ENCODE measurements around the gene SGSM2. TPM values are rescaled to one million over a fixed set of nuclear protein-coding genes. Genes with fewer than 3 reads are reported as not detected.

SGSM2 gene
- polyA plus RNA-seq, 1 donor (not counting 4 experiments of a cell fraction or from before 2014, with no cell fraction given): 16.4 TPM

- DNase-seq (ENCODE audit: low read depth, low spot score) (no peak), FAIRE-seq (no peak)
- Histone ChIP-seq H3K27ac (ENCODE audit: control insufficient read depth, insufficient read depth, low read length) (no peak overlapping the region), H3K4me1 (ENCODE audit: control insufficient read depth, extremely low read depth, insufficient read depth, low read length) (peaks cover 38% of the 10 kb centered on the region), H3K79me2 (ENCODE audit: control insufficient read depth, insufficient read depth, low read length) (peaks cover 33% of the 10 kb centered on the region), H2AFZ (ENCODE audit: control insufficient read depth, low read length) (no peak overlapping the region), H3K9ac (ENCODE audit: control insufficient read depth, extremely low read depth, insufficient read depth, low read length) (no peak overlapping the region), H3K27me3 (ENCODE audit: control insufficient read depth, extremely low read depth, insufficient read depth, low read length) (no peaks in the 10 kb centered on the region), H3K9me1 (ENCODE audit: control insufficient read depth, extremely low read depth, insufficient read depth, low read length) (no peaks in the 10 kb centered on the region), H3K4me2 (ENCODE audit: control insufficient read depth, extremely low read depth, insufficient read depth, low read depth, low read length) (no peak overlapping the region), H4K20me1 (ENCODE audit: control insufficient read depth, extremely low read depth, insufficient read depth, low read length) (no peaks in the 10 kb centered on the region), H3K4me3 (ENCODE audit: control insufficient read depth in 2 of 3, extremely low read depth in 1 of 3, insufficient read depth in 2 of 3, low read depth in 1 of 3, low read length in 3 of 3) (no peak overlapping the region), H3K36me3 (ENCODE audit: control insufficient read depth in 2 of 2, extremely low read depth in 1 of 2, insufficient read depth in 2 of 2, low read length in 2 of 2) (peaks cover 4 to 6% of the 10 kb centered on the region in 2 experiments), H3K9me3 (ENCODE audit: control insufficient read depth, low read depth, low read length) (no peaks in the 10 kb centered on the region)
- dilution Hi-C loops (cut with MboI; ENCODE audit: extremely low pct_ligation_motif_present, low sequenced_read_pairs): no loop called here
- TF ChIP-seq CTCF (optimal IDR thresholded peaks at IDR 0.05 in 1 of 3, IDR thresholded peaks at IDR 0.05 in 1 of 3, conservative IDR thresholded peaks at IDR 0.05 in 1 of 3; ENCODE audit: extremely low read depth in 1 of 3, insufficient read depth in 2 of 3, low read length in 3 of 3) (no peak), EZH2 (IDR thresholded peaks at IDR 0.05; ENCODE audit: low read length) (no peak)
Observed at GRCh38 chr17:2394775-2395201, 57.5 kb downstream of the SGSM2 start.

- H2AFZ ChIP-seq (ENCODE audit: control insufficient read depth, low read length): no peak overlapping the region
- H3K9ac ChIP-seq (ENCODE audit: control insufficient read depth, extremely low read depth, insufficient read depth, low read length): peak overlapping the region; percentile 59
- H3K4me3 ChIP-seq (ENCODE audit: control insufficient read depth in 2 of 3, extremely low read depth in 1 of 3, insufficient read depth in 2 of 3, low read depth in 1 of 3, low read length in 3 of 3): no peak overlapping the region
- TF ChIP-seq CTCF (optimal IDR thresholded peaks at IDR 0.05 in 1 of 3, IDR thresholded peaks at IDR 0.05 in 1 of 3, conservative IDR thresholded peaks at IDR 0.05 in 1 of 3; ENCODE audit: extremely low read depth in 1 of 3, insufficient read depth in 2 of 3, low read length in 3 of 3) (peak in 1 of 3 experiments; percentile 13), EZH2 (IDR thresholded peaks at IDR 0.05; ENCODE audit: low read length) (no peak)
- DNase-seq (ENCODE audit: low read depth, low spot score) (no peak), FAIRE-seq (no peak)
- H3K9me1 ChIP-seq (ENCODE audit: control insufficient read depth, extremely low read depth, insufficient read depth, low read length): no peaks in the 10 kb centered on the region
- no peaks in the 10 kb centered on the region for H3K27me3 ChIP-seq (ENCODE audit: control insufficient read depth, extremely low read depth, insufficient read depth, low read length)
- peaks cover 35% of the 10 kb centered on the region for H3K79me2 ChIP-seq (ENCODE audit: control insufficient read depth, insufficient read depth, low read length)
- H4K20me1 ChIP-seq (ENCODE audit: control insufficient read depth, extremely low read depth, insufficient read depth, low read length): no peaks in the 10 kb centered on the region
- dilution Hi-C loops (cut with MboI; ENCODE audit: extremely low pct_ligation_motif_present, low sequenced_read_pairs): no loop called here
- peaks cover 0 to 3% of the 10 kb centered on the region in 2 experiments for H3K36me3 ChIP-seq (ENCODE audit: control insufficient read depth in 2 of 2, extremely low read depth in 1 of 2, insufficient read depth in 2 of 2, low read length in 2 of 2)
- peak overlapping the region; percentile 78 for H3K27ac ChIP-seq (ENCODE audit: control insufficient read depth, insufficient read depth, low read length)
- H3K9me3 ChIP-seq (ENCODE audit: control insufficient read depth, low read depth, low read length): no peaks in the 10 kb centered on the region
- H3K4me2 ChIP-seq (ENCODE audit: control insufficient read depth, extremely low read depth, insufficient read depth, low read depth, low read length): peak overlapping the region; percentile 69
- peaks cover 38% of the 10 kb centered on the region for H3K4me1 ChIP-seq (ENCODE audit: control insufficient read depth, extremely low read depth, insufficient read depth, low read length)
Observed at GRCh38 chr17:2395258-2396181, 58.2 kb downstream of the SGSM2 start.

Data from keratinocyte (primary cell).